OCI-LY3 (cell line): Measurements from ENCODE around the gene SLC25A47.
A peak's percentile ranks its signal among the peaks of the same experiment; 100 is the strongest.
"Not testable (repeated sequence)": the region's sequence is repeated elsewhere in the genome, so short reads cannot be mapped to it uniquely, and the experiment has no call there.

ENCODE experiments used
- H2AFZ ChIP-seq: fragments of 200-600, 300-600 bp; shearing (Covaris generic); 2 replicates; pipeline ENCODE4 v1.6.0; 2014; ENCODE audit warnings: antibody characterized with exemption, low read depth, low read length
- H3K27ac ChIP-seq: fragments of 200-600, 300-600 bp; sonication (generic); 2 replicates; pipeline ENCODE4 v1.5.1; 2014; ENCODE audit warnings: mild to moderate bottlenecking, low read length, moderate library complexity, mixed read lengths
- H3K27me3 ChIP-seq: fragments of 200-600, 300-600 bp; sonication (generic); 2 replicates; pipeline ENCODE4 v1.6.1; 2014; ENCODE audit warnings: low read depth, low read length, mixed read lengths
- H3K36me3 ChIP-seq: fragments of 200-600, 300-600 bp; sonication (generic); replicated peaks from 2 replicates; pipeline ENCODE3; 2014; ENCODE audit warnings: low read depth, low read length, mixed read lengths
- H3K4me1 ChIP-seq: fragments of 300-600, 200-600 bp; sonication (generic); 2 replicates; pipeline ENCODE4 v1.6.1; 2014; ENCODE audit warnings: low read length, mixed read lengths
- H3K4me2 ChIP-seq: fragments of 200-600, 300-600 bp; sonication (generic); 2 replicates; pipeline ENCODE4 v1.6.1; 2014; ENCODE audit warnings: low read length, mixed read lengths
- H3K4me3 ChIP-seq: fragments of 300-600, 200-600 bp; sonication (generic); 2 replicates; pipeline ENCODE4 v1.5.1; 2014; ENCODE audit warnings: antibody characterized with exemption, mild to moderate bottlenecking, low read length, moderate library complexity
- H3K79me2 ChIP-seq: fragments of 300-600, 200-600 bp; shearing (Covaris generic); 2 replicates; pipeline ENCODE4 v1.6.1; 2014; ENCODE audit warnings: mild to moderate bottlenecking, low read length, mixed read lengths
- H3K9ac ChIP-seq: fragments of 300-600, 200-600 bp; shearing (Covaris generic); 2 replicates; pipeline ENCODE4 v1.6.0; 2014; ENCODE audit warnings: mild to moderate bottlenecking, low read length, moderate library complexity
- H3K9me3 ChIP-seq: fragments of 200-600, 300-600 bp; shearing (Covaris generic); 2 replicates; pipeline ENCODE4 v1.6.1; 2014; ENCODE audit warnings: low read length, mixed read lengths; ENCODE audit not compliant: insufficient read depth
- H4K20me1 ChIP-seq: fragments of 200-600, 300-600 bp; sonication (generic); 2 replicates; pipeline ENCODE4 v1.6.1; 2016; ENCODE audit warnings: low read length, mixed read lengths; ENCODE audit not compliant: insufficient read depth
- EZH2phosphoT487 ChIP-seq: fragments of 200-600 bp; shearing (Covaris generic); IDR thresholded peaks from 2 replicates; pipeline ENCODE4 v1.6.1; 2018; ENCODE audit warnings: antibody characterized with exemption, mixed run types, low read depth
- TF ChIP-seq, protein P1 (sequence below): fragments of 200-600, 300-600 bp; sonication (generic); IDR thresholded peaks from 2 replicates; pipeline ENCODE4 v1.5.1; 2014; ENCODE audit warnings: antibody characterized with exemption, low read length, low read depth

The SLC25A47 gene

DNA sequence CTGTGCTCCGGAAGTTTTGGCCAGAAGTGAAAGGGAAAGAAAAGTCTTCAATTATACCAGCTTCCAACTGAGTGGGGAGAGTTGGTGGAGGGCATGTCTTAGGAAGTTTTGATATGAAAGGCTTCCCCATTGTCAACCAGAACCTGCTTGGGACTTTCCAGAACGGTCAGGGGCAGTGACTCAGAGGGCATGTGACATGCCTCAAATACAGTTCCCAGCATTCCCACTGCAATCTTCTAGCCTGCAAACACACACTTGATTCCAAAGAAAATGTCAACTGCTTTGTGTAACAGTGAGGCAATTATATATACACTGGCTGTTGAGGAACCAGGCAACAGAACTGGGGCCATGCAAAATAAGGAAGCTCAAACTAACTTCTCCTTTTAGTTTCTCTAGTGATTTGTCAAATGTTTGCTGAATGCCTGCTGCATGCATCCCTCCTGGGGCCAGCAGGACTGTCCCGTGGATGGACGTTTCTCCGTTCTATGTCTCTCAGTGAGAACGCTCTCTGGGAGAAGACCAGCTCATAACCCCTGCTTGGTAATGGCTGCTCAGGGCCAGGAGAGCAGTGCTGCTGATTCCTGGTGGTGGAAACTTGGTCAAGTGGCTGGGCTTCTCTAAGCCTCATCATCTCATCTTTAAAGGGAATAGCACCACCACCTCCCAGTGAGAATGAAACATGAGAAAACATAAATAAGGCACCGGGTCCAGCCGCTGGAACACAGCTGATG is 18.3 kb downstream of the SLC25A47 start:
- peak overlapping the region; percentile 51 for H3K9ac ChIP-seq
- no peaks in the 10 kb centered on the region for H3K9me3 ChIP-seq
- TF ChIP-seq, protein P1, sequence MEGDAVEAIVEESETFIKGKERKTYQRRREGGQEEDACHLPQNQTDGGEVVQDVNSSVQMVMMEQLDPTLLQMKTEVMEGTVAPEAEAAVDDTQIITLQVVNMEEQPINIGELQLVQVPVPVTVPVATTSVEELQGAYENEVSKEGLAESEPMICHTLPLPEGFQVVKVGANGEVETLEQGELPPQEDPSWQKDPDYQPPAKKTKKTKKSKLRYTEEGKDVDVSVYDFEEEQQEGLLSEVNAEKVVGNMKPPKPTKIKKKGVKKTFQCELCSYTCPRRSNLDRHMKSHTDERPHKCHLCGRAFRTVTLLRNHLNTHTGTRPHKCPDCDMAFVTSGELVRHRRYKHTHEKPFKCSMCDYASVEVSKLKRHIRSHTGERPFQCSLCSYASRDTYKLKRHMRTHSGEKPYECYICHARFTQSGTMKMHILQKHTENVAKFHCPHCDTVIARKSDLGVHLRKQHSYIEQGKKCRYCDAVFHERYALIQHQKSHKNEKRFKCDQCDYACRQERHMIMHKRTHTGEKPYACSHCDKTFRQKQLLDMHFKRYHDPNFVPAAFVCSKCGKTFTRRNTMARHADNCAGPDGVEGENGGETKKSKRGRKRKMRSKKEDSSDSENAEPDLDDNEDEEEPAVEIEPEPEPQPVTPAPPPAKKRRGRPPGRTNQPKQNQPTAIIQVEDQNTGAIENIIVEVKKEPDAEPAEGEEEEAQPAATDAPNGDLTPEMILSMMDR: no peak
- TF ChIP-seq EZH2phosphoT487: no peak
- no peaks in the 10 kb centered on the region for H3K79me2 ChIP-seq
- H3K4me1 ChIP-seq: peaks cover 30% of the 10 kb centered on the region
- no peaks in the 10 kb centered on the region for H4K20me1 ChIP-seq
- peak overlapping the region; percentile 94 for H3K27ac ChIP-seq
- peak overlapping the region; percentile 70; the same call in 1 of the 2 replicates for H2AFZ ChIP-seq
- H3K27me3 ChIP-seq: no peaks in the 10 kb centered on the region
- H3K36me3 ChIP-seq: peaks cover 29% of the 10 kb centered on the region
- H3K4me2 ChIP-seq: peak overlapping the region; percentile 84
- H3K4me3 ChIP-seq: peak overlapping the region; percentile 58

DNA sequence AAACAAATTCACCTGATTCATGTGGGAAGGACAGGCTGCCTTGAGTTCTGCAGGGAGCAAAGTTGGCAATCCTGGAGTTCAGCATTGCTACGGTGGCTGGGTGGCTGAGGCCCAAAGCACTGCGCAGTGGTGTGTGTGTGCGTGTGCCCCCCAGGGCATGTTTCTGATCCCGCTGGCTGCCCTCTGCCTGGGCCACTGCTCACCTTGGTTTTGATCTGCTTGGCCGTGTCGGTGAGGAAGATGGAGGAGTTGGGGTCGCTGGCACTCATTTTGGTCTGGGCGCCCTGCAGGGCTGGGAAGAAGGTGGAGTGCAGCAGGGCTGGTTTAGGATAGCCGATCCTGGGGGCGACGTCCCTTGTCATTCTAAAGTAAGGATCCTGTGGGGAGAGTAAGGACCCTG is 19.1 kb downstream of the SLC25A47 start:
- Histone ChIP-seq H3K4me2 (peak overlapping the region; percentile 84; the same call in 1 of the 2 replicates), H3K9ac (no peak overlapping the region), H3K4me1 (peaks cover 22% of the 10 kb centered on the region), H4K20me1 (no peaks in the 10 kb centered on the region), H3K36me3 (peaks cover 25% of the 10 kb centered on the region), H3K27me3 (no peaks in the 10 kb centered on the region), H3K9me3 (no peaks in the 10 kb centered on the region), H3K79me2 (no peaks in the 10 kb centered on the region), H3K27ac (peak overlapping the region; percentile 94), H3K4me3 (no peak overlapping the region), H2AFZ (no peak overlapping the region)
- TF ChIP-seq, protein P1: no peak
- TF ChIP-seq EZH2phosphoT487: no peak

DNA sequence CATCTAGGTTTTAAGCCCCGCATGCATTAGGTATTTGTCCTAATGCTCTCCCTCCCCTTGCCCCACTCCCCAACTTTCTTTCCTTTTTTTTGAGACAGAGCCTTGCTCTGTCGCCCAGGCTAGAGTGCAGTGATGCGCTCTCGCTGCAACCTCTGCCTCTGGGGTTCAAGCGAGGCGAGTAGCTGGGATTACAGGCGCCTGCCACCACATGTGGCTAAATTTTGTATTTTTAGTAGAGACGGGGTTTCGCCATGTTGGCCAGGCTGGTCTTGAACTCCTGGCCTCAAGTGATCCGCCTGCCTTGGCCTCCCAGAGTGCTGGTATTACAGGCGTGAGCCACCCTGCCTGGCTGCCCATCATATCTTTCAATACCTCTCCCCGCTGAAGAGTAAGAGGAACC is 19.7 kb downstream of the SLC25A47 start:
- H3K9ac ChIP-seq, H4K20me1 ChIP-seq, H3K9me3 ChIP-seq, H3K27ac ChIP-seq, H3K79me2 ChIP-seq, H3K4me3 ChIP-seq, H3K27me3 ChIP-seq, H2AFZ ChIP-seq, H3K4me2 ChIP-seq: not testable (repeated sequence)
- Histone ChIP-seq H3K4me1 (peaks cover 20% of the 10 kb centered on the region), H3K36me3 (peaks cover 22% of the 10 kb centered on the region)

DNA sequence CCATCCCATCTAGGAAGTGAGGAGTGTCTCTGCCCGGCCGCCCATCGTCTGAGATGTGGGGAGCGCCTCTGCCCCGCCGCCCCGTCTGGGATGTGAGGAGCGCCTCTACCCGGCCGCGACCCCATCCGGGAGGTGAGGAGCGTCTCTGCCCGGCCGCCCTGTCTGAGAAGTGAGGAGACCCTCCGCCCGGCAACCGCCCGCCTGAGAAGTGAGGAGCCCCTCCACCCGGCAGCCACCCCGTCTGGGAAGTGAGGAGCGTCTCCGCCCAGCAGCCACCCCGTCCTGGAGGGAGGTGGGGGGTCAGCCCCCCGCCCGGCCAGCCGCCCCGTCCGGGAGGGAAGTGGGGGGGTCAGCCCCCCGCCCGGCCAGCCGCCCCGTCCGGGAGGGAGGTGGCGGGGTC is 21.5 kb downstream of the SLC25A47 start:
- not testable (repeated sequence) for H3K4me2 ChIP-seq, H3K9me3 ChIP-seq, H3K27me3 ChIP-seq, H3K9ac ChIP-seq, H2AFZ ChIP-seq, H3K4me3 ChIP-seq, H3K79me2 ChIP-seq, H4K20me1 ChIP-seq, H3K27ac ChIP-seq
- Histone ChIP-seq H3K4me1 (peaks cover 20% of the 10 kb centered on the region), H3K36me3 (peaks cover 18% of the 10 kb centered on the region)

DNA sequence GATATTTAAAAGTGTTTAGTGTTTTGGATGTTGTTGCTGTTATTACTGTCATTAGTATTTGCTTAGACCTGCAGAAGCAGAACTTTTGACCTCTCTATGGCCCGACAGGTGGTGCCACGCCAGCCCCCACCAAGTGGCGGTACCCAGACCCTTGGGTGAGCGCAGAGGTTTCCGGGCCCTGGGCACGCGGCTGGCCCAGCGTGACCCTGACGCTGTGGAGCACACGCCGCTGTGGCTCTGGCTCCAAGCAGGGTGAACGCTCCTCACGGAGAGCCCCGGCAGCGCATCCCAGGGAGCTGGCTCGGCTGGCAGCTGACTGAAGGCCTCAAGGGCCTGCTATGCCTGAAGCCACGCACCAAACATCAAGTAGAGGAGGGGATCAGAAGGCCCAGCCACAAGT is 22.6 kb downstream of the SLC25A47 start:
- TF ChIP-seq, protein P1: no peak
- no peak for TF ChIP-seq EZH2phosphoT487
- Histone ChIP-seq H3K4me1 (peaks cover 17% of the 10 kb centered on the region), H3K9ac (no peak overlapping the region), H4K20me1 (no peaks in the 10 kb centered on the region), H3K79me2 (no peaks in the 10 kb centered on the region), H3K4me2 (no peak overlapping the region), H3K27me3 (no peaks in the 10 kb centered on the region), H3K36me3 (peaks cover 19% of the 10 kb centered on the region), H3K4me3 (no peak overlapping the region), H3K27ac (no peak overlapping the region), H2AFZ (no peak overlapping the region), H3K9me3 (no peaks in the 10 kb centered on the region)
